ENCODE measurements around the gene EIF4E2.
A peak's percentile ranks its signal among the peaks of the same experiment; 100 is the strongest.

The EIF4E2 gene

DNA sequence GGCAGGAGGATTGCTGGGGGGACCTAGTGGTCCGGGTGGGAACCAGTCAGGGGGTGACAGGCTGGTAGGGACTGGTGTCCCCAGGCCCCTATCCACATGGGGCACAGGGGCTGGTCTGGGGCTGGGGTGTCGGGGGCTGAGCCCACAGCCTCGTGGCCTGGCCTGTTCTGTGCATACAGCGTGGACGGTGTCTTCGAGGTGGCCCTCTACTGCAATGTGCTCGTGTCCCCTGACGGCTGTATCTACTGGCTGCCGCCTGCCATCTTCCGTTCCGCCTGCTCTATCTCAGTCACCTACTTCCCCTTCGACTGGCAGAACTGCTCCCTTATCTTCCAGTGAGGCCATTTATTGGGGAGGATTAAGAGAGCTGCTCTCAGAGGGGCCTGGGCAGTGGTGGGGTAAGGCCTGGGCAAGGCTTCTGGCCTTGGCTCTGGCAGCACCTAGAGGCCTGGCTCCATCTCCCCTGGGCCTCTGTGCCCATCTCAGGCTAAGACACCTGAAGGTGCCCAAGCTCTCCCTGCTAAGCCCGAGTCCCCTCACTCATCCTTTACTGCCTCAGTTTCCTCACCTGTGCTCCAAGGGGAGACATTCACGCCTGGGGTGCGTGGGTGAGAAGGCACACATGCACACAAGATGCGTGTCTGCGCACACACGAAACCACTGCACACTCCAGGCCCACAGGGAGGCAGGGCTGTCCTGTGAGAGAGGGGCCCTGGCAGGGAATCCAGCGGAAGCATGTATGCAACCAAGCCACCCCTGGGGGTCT is 9.1 kb upstream of the EIF4E2 start:
- DNase-seq (ENCODE audit: insufficient read length) (peak; percentile 31), FAIRE-seq (no peak)
- TF ChIP-seq TAF1 (IDR thresholded peaks at IDR 0.05; ENCODE audit: borderline replicate concordance, low read depth, low read length) (no peak), POLR2A (IDR thresholded peaks at IDR 0.05; ENCODE audit: low read depth, low read length) (0 out of 2 replicates have a peak, but pooled peaks have one; percentile 3)

GRCh38 chr2:232541961-232542714 is 8.4 kb upstream of the EIF4E2 start:
- no peak for FAIRE-seq
- no peak for DNase-seq (ENCODE audit: insufficient read length)
- TF ChIP-seq POLR2A (IDR thresholded peaks at IDR 0.05; ENCODE audit: low read depth, low read length) (no peak), POLR2AphosphoS5 (IDR thresholded peaks at IDR 0.05; ENCODE audit: low read depth, low read length) (no peak), TAF1 (IDR thresholded peaks at IDR 0.05; ENCODE audit: borderline replicate concordance, low read depth, low read length) (no peak)

DNA sequence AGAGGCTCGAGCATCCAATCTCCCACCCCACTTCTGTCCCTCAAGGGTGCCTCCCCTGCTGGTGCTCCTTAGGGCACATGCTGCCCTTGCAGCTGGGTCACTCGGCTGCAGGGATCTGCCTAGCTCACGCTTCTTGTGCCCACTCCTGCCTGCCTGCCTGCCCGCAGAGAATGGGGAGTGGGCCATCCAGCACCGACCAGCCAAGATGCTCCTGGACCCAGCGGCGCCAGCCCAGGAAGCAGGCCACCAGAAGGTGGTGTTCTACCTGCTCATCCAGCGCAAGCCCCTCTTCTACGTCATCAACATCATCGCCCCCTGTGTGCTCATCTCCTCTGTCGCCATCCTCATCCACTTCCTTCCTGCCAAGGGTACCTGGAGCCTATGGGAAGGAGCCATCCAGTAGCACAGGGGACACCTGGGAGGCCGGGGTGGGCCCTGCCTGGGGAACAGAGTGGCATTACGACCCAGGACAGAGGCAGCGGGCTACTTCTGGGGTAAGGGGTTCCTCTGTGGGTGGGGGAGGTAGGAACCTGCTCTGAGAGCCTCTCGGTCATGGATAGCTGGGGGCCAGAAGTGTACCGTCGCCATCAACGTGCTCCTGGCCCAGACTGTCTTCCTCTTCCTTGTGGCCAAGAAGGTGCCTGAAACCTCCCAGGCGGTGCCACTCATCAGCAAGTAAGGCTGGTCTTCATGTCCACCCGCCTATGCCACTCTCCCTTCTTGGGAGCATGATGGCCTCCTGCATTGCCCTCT is 7.6 kb upstream of the EIF4E2 start:
- DNase-seq (ENCODE audit: insufficient read length), result no peak
- peak; percentile 58; the same call in 1 of the 2 replicates for TF ChIP-seq POLR2AphosphoS5 (IDR thresholded peaks at IDR 0.05; ENCODE audit: low read depth, low read length)
- TF ChIP-seq POLR2A (IDR thresholded peaks at IDR 0.05; ENCODE audit: low read depth, low read length), result no peak
- no peak for TF ChIP-seq TAF1 (IDR thresholded peaks at IDR 0.05; ENCODE audit: borderline replicate concordance, low read depth, low read length)
- FAIRE-seq, result no peak

- FAIRE-seq, result no peak
- TF ChIP-seq POLR2A (IDR thresholded peaks at IDR 0.05; ENCODE audit: low read depth, low read length), result no peak
- no peak for TF ChIP-seq POLR2AphosphoS5 (IDR thresholded peaks at IDR 0.05; ENCODE audit: low read depth, low read length)
- TF ChIP-seq TAF1 (IDR thresholded peaks at IDR 0.05; ENCODE audit: borderline replicate concordance, low read depth, low read length), result no peak
Measured at GRCh38 chr2:232543491-232543890, 7.0 kb upstream of the EIF4E2 start.

DNA sequence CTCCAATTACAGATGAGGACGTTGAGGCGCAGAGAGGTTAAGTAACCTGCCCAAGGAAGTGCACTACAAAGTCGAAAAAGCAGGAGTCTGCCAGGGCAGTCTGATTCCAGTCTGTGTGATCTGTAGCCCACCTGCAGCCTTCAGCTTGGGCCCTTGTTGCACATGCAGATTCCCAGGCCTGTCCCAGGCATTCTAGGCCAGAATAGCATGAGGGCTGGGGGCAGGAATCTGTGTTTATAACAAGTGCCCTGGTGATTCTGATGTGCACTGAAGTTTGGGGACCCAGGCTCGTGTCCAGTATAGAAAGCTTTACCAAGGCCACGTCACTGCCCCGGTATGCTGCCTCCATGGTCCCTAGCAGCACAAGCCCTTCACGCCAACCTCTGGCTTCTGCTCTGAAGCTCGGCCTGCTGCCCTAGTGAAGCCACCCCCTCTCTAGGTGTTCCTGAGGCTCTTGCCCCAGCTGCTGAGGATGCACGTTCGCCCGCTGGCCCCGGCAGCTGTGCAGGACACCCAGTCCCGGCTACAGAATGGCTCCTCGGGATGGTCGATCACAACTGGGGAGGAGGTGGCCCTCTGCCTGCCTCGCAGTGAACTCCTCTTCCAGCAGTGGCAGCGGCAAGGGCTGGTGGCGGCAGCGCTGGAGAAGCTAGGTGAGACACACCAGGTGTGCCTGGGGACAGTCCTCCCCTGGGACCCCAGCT is 6.4 kb upstream of the EIF4E2 start:
- DNase-seq (ENCODE audit: insufficient read length), result no peak
- FAIRE-seq, result no peak
- TF ChIP-seq POLR2AphosphoS5 (IDR thresholded peaks at IDR 0.05; ENCODE audit: low read depth, low read length) (no peak; the same call in 1 of the 2 replicates), TAF1 (IDR thresholded peaks at IDR 0.05; ENCODE audit: borderline replicate concordance, low read depth, low read length) (no peak), POLR2A (IDR thresholded peaks at IDR 0.05; ENCODE audit: low read depth, low read length) (no peak)

More at GRCh38 chr2:232543491-232543890, 7.0 kb upstream of the EIF4E2 start:
- no peak for DNase-seq (ENCODE audit: insufficient read length)

DNA sequence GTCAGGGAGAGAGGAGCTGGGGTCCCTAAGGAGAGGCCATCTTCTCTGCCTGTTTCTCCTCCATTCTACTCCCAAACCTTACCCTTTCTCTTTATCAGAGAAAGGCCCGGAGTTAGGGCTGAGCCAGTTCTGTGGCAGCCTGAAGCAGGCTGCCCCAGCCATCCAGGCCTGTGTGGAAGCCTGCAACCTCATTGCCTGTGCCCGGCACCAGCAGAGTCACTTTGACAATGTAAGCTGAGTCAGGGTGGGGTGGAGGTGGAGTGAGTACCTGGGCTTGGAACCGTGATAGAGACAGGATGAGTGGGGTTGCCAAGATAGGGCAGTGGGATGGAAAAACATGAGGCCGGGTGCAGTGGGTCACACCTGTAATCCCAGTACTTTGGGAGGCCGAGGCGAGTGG is 5.8 kb upstream of the EIF4E2 start:
- TF ChIP-seq POLR2AphosphoS5 (IDR thresholded peaks at IDR 0.05; ENCODE audit: low read depth, low read length), result no peak
- no peak for TF ChIP-seq TAF1 (IDR thresholded peaks at IDR 0.05; ENCODE audit: borderline replicate concordance, low read depth, low read length)
- no peak for TF ChIP-seq POLR2A (IDR thresholded peaks at IDR 0.05; ENCODE audit: low read depth, low read length)
- DNase-seq (ENCODE audit: insufficient read length), result no peak
- FAIRE-seq, result no peak

- FAIRE-seq, result no peak
- no peak for DNase-seq (ENCODE audit: insufficient read length)
- no peak for TF ChIP-seq POLR2A (IDR thresholded peaks at IDR 0.05; ENCODE audit: low read depth, low read length)
- no peak for TF ChIP-seq POLR2AphosphoS5 (IDR thresholded peaks at IDR 0.05; ENCODE audit: low read depth, low read length)
- TF ChIP-seq TAF1 (IDR thresholded peaks at IDR 0.05; ENCODE audit: borderline replicate concordance, low read depth, low read length), result no peak
Measured at GRCh38 chr2:232545511-232546375, 4.7 kb upstream of the EIF4E2 start.

DNA sequence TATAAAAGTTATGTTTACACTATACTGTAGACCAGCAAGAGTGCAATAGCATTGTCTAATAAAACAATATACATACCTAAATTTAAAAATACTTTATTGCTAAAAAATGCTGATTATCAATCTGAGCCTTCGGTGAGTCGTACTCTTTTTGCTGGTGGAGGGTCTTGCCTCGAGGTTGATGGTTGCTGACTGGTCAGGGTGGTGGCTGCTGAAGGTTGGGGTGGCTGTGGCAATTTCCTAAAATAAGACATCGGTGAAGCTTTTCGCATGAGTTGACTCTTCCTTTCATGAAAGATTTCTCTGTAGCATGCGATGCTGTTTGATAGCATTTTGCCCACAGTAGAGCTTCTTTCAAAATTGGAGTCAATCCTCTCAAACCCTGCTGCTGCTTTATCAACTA is 2.5 kb upstream of the EIF4E2 start:
- FAIRE-seq, result no peak
- TF ChIP-seq POLR2AphosphoS5 (IDR thresholded peaks at IDR 0.05; ENCODE audit: low read depth, low read length), result no peak
- TF ChIP-seq POLR2A (IDR thresholded peaks at IDR 0.05; ENCODE audit: low read depth, low read length), result no peak
- no peak for DNase-seq (ENCODE audit: insufficient read length)

DNA sequence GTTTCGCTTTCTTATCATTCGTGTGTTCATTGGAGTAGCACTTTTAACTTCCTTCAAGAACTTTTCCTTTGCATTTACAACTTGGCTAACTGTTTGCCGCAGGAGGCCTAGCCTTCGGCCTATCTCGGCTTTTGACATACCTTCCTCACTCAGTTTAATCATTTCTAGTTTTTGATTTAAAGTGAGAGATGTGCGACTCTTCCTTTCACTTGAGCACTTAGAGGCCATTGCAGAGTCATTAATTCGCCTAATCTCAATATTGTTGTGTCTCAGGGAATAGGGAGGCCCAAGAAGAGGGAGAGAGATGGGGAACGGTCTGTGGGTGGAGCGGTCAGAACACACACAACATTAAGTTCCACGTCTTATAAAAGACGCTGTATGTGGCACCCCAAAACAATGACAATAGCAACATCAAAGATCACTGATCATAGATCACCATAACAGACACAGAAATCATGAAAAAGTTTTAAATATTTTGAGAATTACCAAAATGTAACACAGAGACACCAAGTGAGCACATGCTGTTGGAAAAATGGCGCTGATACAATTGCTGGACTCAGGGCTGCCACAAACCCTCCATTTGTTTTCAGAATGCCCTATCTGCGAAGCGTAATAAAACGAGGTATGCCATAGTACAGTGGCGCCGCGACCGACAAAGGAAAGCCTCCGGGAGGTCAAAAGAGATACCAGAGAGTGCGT is 685 bp upstream of the EIF4E2 start:
- no peak for FAIRE-seq
- TF ChIP-seq POLR2AphosphoS5 (IDR thresholded peaks at IDR 0.05; ENCODE audit: low read depth, low read length) (no peak), POLR2A (IDR thresholded peaks at IDR 0.05; ENCODE audit: low read depth, low read length) (no peak), TAF1 (IDR thresholded peaks at IDR 0.05; ENCODE audit: borderline replicate concordance, low read depth, low read length) (no peak)

DNA sequence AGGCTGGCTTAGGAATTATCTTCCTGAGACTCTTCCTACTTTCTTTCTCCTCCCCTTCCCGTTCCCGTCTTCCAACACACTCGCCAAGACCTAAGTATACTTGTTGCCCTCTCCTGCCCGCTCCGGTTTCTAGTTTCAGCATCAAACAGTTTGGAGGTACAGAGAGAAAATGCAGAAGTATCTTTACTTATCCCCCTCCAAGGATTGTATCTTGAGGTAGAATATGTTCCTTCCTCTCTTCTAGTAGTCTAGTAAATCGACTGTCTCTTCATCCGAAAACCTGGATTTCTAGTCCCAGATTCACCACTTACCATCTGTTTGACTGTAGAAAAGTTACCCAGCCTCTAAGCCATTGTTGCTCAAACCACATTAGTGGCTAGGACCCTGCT is 755 bp downstream of the EIF4E2 start:
- TF ChIP-seq POLR2AphosphoS5 (IDR thresholded peaks at IDR 0.05; ENCODE audit: low read depth, low read length) (no peak), POLR2A (IDR thresholded peaks at IDR 0.05; ENCODE audit: low read depth, low read length) (no peak), TAF1 (IDR thresholded peaks at IDR 0.05; ENCODE audit: borderline replicate concordance, low read depth, low read length) (no peak)
- DNase-seq (ENCODE audit: insufficient read length), result no peak
- no peak for FAIRE-seq

More for the DNA sequence above, 685 bp upstream of the EIF4E2 start:
- no peak for DNase-seq (ENCODE audit: insufficient read length)
